Lower lobe of right lung (tissue), 2 donors: ENCODE data around the gene GNAI1. TPM values are rescaled to one million over a fixed set of nuclear protein-coding genes. Genes with fewer than 3 reads are reported as not detected.

Source experiments
- ATAC-seq, 2 donors: fragments of 200-7000 bp; cut with Tn5 transposase; one replicate each; pipeline ENCODE4 v1.9.1; 2020 to 2022; ENCODE audit warnings: mild to moderate bottlenecking in 2 of 2, moderate library complexity in 2 of 2
- DNase-seq: peaks from one replicate; pipeline ENCODE4 v3.0.0-alpha.2; 2020
- H3K27ac ChIP-seq: fragments of 200-600 bp; one replicate; pipeline ENCODE4 v1.8.0; 2022
- H3K27me3 ChIP-seq: fragments of 200-600 bp; one replicate; pipeline ENCODE4 v1.8.0; 2022; ENCODE audit warnings: low read depth
- H3K36me3 ChIP-seq: fragments of 200-600 bp; one replicate; pipeline ENCODE4 v1.8.0; 2022; ENCODE audit warnings: mild to moderate bottlenecking
- H3K4me1 ChIP-seq: fragments of 200-600 bp; one replicate; pipeline ENCODE4 v1.8.0; 2022
- H3K4me3 ChIP-seq: fragments of 200-600 bp; one replicate; pipeline ENCODE4 v1.8.0; 2022; ENCODE audit warnings: mild to moderate bottlenecking
- H3K9me3 ChIP-seq: fragments of 200-600 bp; one replicate; pipeline ENCODE4 v1.8.0; 2022
- CTCF ChIP-seq: fragments of 200-600 bp; IDR thresholded peaks from one replicate; pipeline ENCODE4 v1.8.0; 2022; ENCODE audit warnings: antibody characterized with exemption, mild to moderate bottlenecking
- intact Hi-C: fragments of 100-400 bp; cut with DNase I; formaldehyde crosslinking; loops from one replicate; pipeline ENCODE4 v1.11.0; 2022
- total RNA-seq: library from RNA; stranded (reverse); fragmentation: NEBNext Ultra II Directional; extraction: Animal tissue kit (Norgen Biotek cat#: 25700); gene quantifications from one replicate; pipeline ENCODE4 v1.2.1, GENCODE V29; 2021
- donor health status: DM: no; HTN: yes; CAD: no; lungs with severe emphysema.

The GNAI1 gene
- total RNA-seq, 1 donor from 2014 or later, result 32.1 TPM

GRCh38 chr7:80224415-80224814 lies 89.8 kb downstream of the GNAI1 start:
- DNase-seq (no peak), ATAC-seq (no peak)
- Histone ChIP-seq H3K36me3 (peaks cover 7% of the 10 kb centered on the region), H3K27ac (no peak overlapping the region), H3K9me3 (no peaks in the 10 kb centered on the region), H3K4me3 (no peak overlapping the region), H3K27me3 (no peaks in the 10 kb centered on the region), H3K4me1 (no peaks in the 10 kb centered on the region)
- no peak for TF ChIP-seq CTCF
- intact Hi-C loops, result no loop called here

GRCh38 chr7:80225361-80225760 lies 90.7 kb downstream of the GNAI1 start:
- no peak for DNase-seq
- ATAC-seq, result no peak
- H3K4me1 ChIP-seq, result no peaks in the 10 kb centered on the region

GRCh38 chr7:80226629-80227028 lies 92.0 kb downstream of the GNAI1 start:
- ATAC-seq (no peak), DNase-seq (no peak)
- no peak for TF ChIP-seq CTCF
- Histone ChIP-seq H3K9me3 (no peaks in the 10 kb centered on the region), H3K4me3 (no peak overlapping the region), H3K36me3 (no peaks in the 10 kb centered on the region), H3K4me1 (no peaks in the 10 kb centered on the region), H3K27ac (no peak overlapping the region), H3K27me3 (no peaks in the 10 kb centered on the region)
- intact Hi-C loops, result no loop called here

More at GRCh38 chr7:80225361-80225760, 90.7 kb downstream of the GNAI1 start:
- intact Hi-C loops, result no loop called here
- no peak overlapping the region for H3K4me3 ChIP-seq
- TF ChIP-seq CTCF, result no peak
- H3K36me3 ChIP-seq, result no peaks in the 10 kb centered on the region
- H3K27me3 ChIP-seq, result no peaks in the 10 kb centered on the region
- H3K9me3 ChIP-seq, result no peaks in the 10 kb centered on the region
- H3K27ac ChIP-seq, result no peak overlapping the region

- intact Hi-C loops, result no loop called here
- no peak for DNase-seq
- no peak for TF ChIP-seq CTCF
Measured at GRCh38 chr7:80230327-80230726, 95.7 kb downstream of the GNAI1 start.

GRCh38 chr7:80231707-80232106 lies 97.1 kb downstream of the GNAI1 start:
- no peaks in the 10 kb centered on the region for H3K9me3 ChIP-seq
- DNase-seq (no peak), ATAC-seq (no peak)
- H3K27me3 ChIP-seq, result no peaks in the 10 kb centered on the region
- intact Hi-C loops, result no loop called here
- no peaks in the 10 kb centered on the region for H3K4me1 ChIP-seq
- TF ChIP-seq CTCF, result no peak
- no peak overlapping the region for H3K4me3 ChIP-seq
- H3K36me3 ChIP-seq, result no peaks in the 10 kb centered on the region
- no peak overlapping the region for H3K27ac ChIP-seq

More at GRCh38 chr7:80230327-80230726, 95.7 kb downstream of the GNAI1 start:
- no peak overlapping the region for H3K4me3 ChIP-seq
- no peaks in the 10 kb centered on the region for H3K4me1 ChIP-seq
- no peaks in the 10 kb centered on the region for H3K36me3 ChIP-seq
- no peak for ATAC-seq
- no peaks in the 10 kb centered on the region for H3K9me3 ChIP-seq
- no peak overlapping the region for H3K27ac ChIP-seq
- no peaks in the 10 kb centered on the region for H3K27me3 ChIP-seq
